Measurements from ENCODE around the gene CD247. TPM values are rescaled to one million over a fixed set of nuclear protein-coding genes. Genes with fewer than 3 reads are reported as not detected.

Gene CD247
- total and polyA plus RNA-seq, 10 of the 15 experiments (the other 5 are each of a cell fraction or from before 2014, with no cell fraction given), result 0.10 to 0.77 (median 0.30) TPM

GRCh38 chr1:167465743-167466142 lies 52.6 kb downstream of the CD247 start (continued):
- TF ChIP-seq SPI1 (IDR thresholded peaks at IDR 0.05; ENCODE audit: borderline replicate concordance, insufficient read depth, low read depth, low read length), result no peak

GRCh38 chr1:167465018-167465417 lies 53.3 kb downstream of the CD247 start:
- no TSS peak for BruUV-seq (replicated peaks)
- Histone ChIP-seq H3K9me3 (replicated peaks; ENCODE audit: control insufficient read depth, insufficient read depth, low read length) (no peaks in the 10 kb centered on the region), H4K20me1 (ENCODE audit: control insufficient read depth, insufficient read depth) (no peaks in the 10 kb centered on the region), H3K9ac (ENCODE audit: control insufficient read depth, insufficient read depth, low read length) (no peak overlapping the region), H3K4me1 (ENCODE audit: control insufficient read depth, insufficient read depth, low read length) (no peaks in the 10 kb centered on the region), H3K27ac (ENCODE audit: control insufficient read depth, insufficient read depth) (no peak overlapping the region), H3K4me3 (no peak overlapping the region), H3K27me3 (replicated peaks in 1 of 2; ENCODE audit: control insufficient read depth in 2 of 2, insufficient read depth in 2 of 2, low read length in 1 of 2) (no peaks in the 10 kb centered on the region; a peak in 1 of 4 replicates), H3K4me2 (ENCODE audit: control insufficient read depth, insufficient read depth) (no peak overlapping the region), H2AFZ (ENCODE audit: control insufficient read depth, low read depth, low read length) (no peak overlapping the region), H3K36me3 (ENCODE audit: control insufficient read depth in 2 of 2, insufficient read depth in 2 of 2, low read length in 1 of 2) (no peaks in the 10 kb centered on the region), H3K79me2 (ENCODE audit: control insufficient read depth, insufficient read depth, low read length) (no peaks in the 10 kb centered on the region)
- DNase-seq (ENCODE audit: low read depth, low spot score), result no peak
- ChIA-PET CTCF (interaction anchor here (0.6 to 1.3 kb wide), 5 partner anchors 10 to 91 kb away, joined by 3 to 4 read pairs (median 3); no protein-coding TSS in a partner anchor), POLR2A (no interaction called here), SMC1A (ENCODE audit: uncharacterized antibody, unreplicated experiment) (interaction anchor here (1.1 to 1.3 kb wide), 2 partner anchors 9 to 15 kb away, joined by 3 read pairs; no protein-coding TSS in a partner anchor), RAD21 (ENCODE audit: unreplicated experiment) (no interaction called here)
- WGBS (ENCODE audit: insufficient coverage, insufficient replicate concordance, low lambda C conversion rate, missing lambda C conversion rate), result 32% methylated on average over 1 of the region's 2 CpGs
- intact Hi-C loops (cut with micrococcal nuclease; ENCODE audit: unreplicated experiment) (no loop called here), in situ Hi-C loops (cut with MboI) (no loop called here)
- no peak for ATAC-seq
- FAIRE-seq, result no peak
- TF ChIP-seq SKIL (IDR thresholded peaks at IDR 0.05; ENCODE audit: low read depth, poor library complexity, severe bottlenecking) (no peak), STAT1 (conservative IDR thresholded peaks at IDR 0.05) (no peak), ZBTB4 (CRISPR knock-in tag; IDR thresholded peaks at IDR 0.05) (no peak), HCFC1 (IDR thresholded peaks at IDR 0.05; ENCODE audit: low read length) (no peak), ZBED1 (IDR thresholded peaks at IDR 0.05; ENCODE audit: borderline replicate concordance) (no peak), CTCF (IDR thresholded peaks at IDR 0.05 in 2 of 3, conservative IDR thresholded peaks at IDR 0.05 in 1 of 3; ENCODE audit: control insufficient read depth in 2 of 3, extremely low read depth in 1 of 3, insufficient read depth in 1 of 3, low read depth in 3 of 3, low read length in 3 of 3) (no peak), NKRF (conservative IDR thresholded peaks at IDR 0.05) (no peak), IRF5 (IDR thresholded peaks at IDR 0.05; ENCODE audit: borderline replicate concordance) (no peak)
